Measurements from ENCODE around the gene BRAT1. TPM values are rescaled to one million over a fixed set of nuclear protein-coding genes. Genes with fewer than 3 reads are reported as not detected.

Gene BRAT1
- total RNA-seq, 2 experiments from 2014 or later: 33.5 to 40.1 TPM

- Mint-ChIP-seq H3K4me3 (no peak overlapping the region), H3K27ac (no peak overlapping the region), H3K9me3 (peaks cover 4% of the 10 kb centered on the region), H3K4me1 (peaks cover 3% of the 10 kb centered on the region), H3K36me3 (no peaks in the 10 kb centered on the region), H3K27me3 (peaks cover 21% of the 10 kb centered on the region)
- POLR2A ChIA-PET: no interaction called here
- DNase-seq (no peak), ATAC-seq (ENCODE audit: low read depth) (no peak)
Observed at GRCh38 chr7:2488681-2489080, 66.6 kb downstream of the BRAT1 start.

- Mint-ChIP-seq H3K36me3 (no peaks in the 10 kb centered on the region), H3K4me1 (peaks cover 3% of the 10 kb centered on the region), H3K4me3 (no peak overlapping the region), H3K27me3 (peaks cover 25% of the 10 kb centered on the region), H3K27ac (no peak overlapping the region), H3K9me3 (peaks cover 4% of the 10 kb centered on the region)
- no peak for DNase-seq
- POLR2A ChIA-PET: no interaction called here
- no peak for ATAC-seq (ENCODE audit: low read depth)
Observed at GRCh38 chr7:2488272-2488645, 67.1 kb downstream of the BRAT1 start.

Small RNA genes within 50 kb of the gene (microRNA-seq; reads per million reads assigned to microRNA genes)
- not detected for gene MIR4648

Other genes starting within 250 kb of the BRAT1 start
- gene SNX8, start 241.1 kb downstream of the BRAT1 start, total RNA-seq: 10 to 100 TPM; 18.6 to 22.1 TPM
- 100 to 1,000 TPM; 152 to 154 TPM for gene EIF3B, start 200.7 kb downstream of the BRAT1 start, total RNA-seq
- 10 to 100 TPM; 49.5 to 51.1 TPM for gene CHST12, start 151.9 kb downstream of the BRAT1 start, total RNA-seq
- gene GRIFIN, start 79.1 kb downstream of the BRAT1 start, total RNA-seq: not detected
- gene LFNG, start 35.8 kb downstream of the BRAT1 start, total RNA-seq: 100 to 1,000 TPM; 115 to 121 TPM
- 10 to 100 TPM in 1 of 2 experiments, 1 to 10 TPM in 1; 8.3 to 10.0 TPM for gene IQCE, start 3.5 kb upstream of the BRAT1 start, total RNA-seq
- gene TTYH3, start 76.5 kb upstream of the BRAT1 start, total RNA-seq: 10 to 100 TPM; 32.0 to 33.4 TPM
- gene AMZ1, start 132.7 kb upstream of the BRAT1 start, total RNA-seq: under 1 TPM; 0.17 TPM